ENCODE results near the gene CYGB. TPM values are rescaled to one million over a fixed set of nuclear protein-coding genes. Genes with fewer than 3 reads are reported as not detected.

Gene CYGB
- total RNA-seq, 1 experiment from 2014 or later = 0.56 TPM

GRCh38 chr17:76480632-76481031, 56.9 kb downstream of the CYGB start:
- H3K4me3 ChIP-seq (ENCODE audit: low read depth, low read length, poor library complexity, severe bottlenecking) = no peak overlapping the region
- BruUV-seq (replicated peaks) = no TSS peak
- ChIA-PET POLR2A (ENCODE audit: low non-redundant PET) (interaction anchor here (1.0 kb wide), 1 partner anchor 19 kb away, joined by 3 read pairs; no protein-coding TSS in a partner anchor), CTCF (no interaction called here)
- no peak for DNase-seq (ENCODE audit: low spot score)
- intact Hi-C loops (cut with micrococcal nuclease; ENCODE audit: unreplicated experiment) = no loop called here
- H3K36me3 ChIP-seq (ENCODE audit: insufficient read depth, low read length, poor library complexity, severe bottlenecking) = no peaks in the 10 kb centered on the region
- TF ChIP-seq EZH2 (IDR thresholded peaks at IDR 0.05; ENCODE audit: borderline replicate concordance, low read depth, low read length, poor library complexity, severe bottlenecking) (no peak), CTCF (conservative IDR thresholded peaks at IDR 0.05; ENCODE audit: low read depth, low read length) (no peak)
- no peaks in the 10 kb centered on the region for H3K27me3 ChIP-seq (replicated peaks; ENCODE audit: insufficient read depth, low read depth, low read length, poor library complexity)
- H3K4me1 ChIP-seq (ENCODE audit: insufficient read depth, low read length, poor library complexity, severe bottlenecking) = no peaks in the 10 kb centered on the region
- H3K9me3 ChIP-seq (ENCODE audit: low read depth, low read length, poor library complexity, severe bottlenecking) = no peaks in the 10 kb centered on the region
- no peak overlapping the region for H3K27ac ChIP-seq (ENCODE audit: low read depth, low read length, poor library complexity, severe bottlenecking)

GRCh38 chr17:76479515-76480060, 57.9 kb downstream of the CYGB start:
- POLR2A ChIA-PET (ENCODE audit: low non-redundant PET) = no interaction called here
- no peak for DNase-seq (ENCODE audit: low spot score)
- no peaks in the 10 kb centered on the region for H3K27me3 ChIP-seq (replicated peaks; ENCODE audit: insufficient read depth, low read depth, low read length, poor library complexity)
- no peaks in the 10 kb centered on the region for H3K36me3 ChIP-seq (ENCODE audit: insufficient read depth, low read length, poor library complexity, severe bottlenecking)
- CTCF ChIA-PET = no interaction called here
- no peak overlapping the region for H3K27ac ChIP-seq (ENCODE audit: low read depth, low read length, poor library complexity, severe bottlenecking)
- intact Hi-C loops (cut with micrococcal nuclease; ENCODE audit: unreplicated experiment) = no loop called here
- no peak for TF ChIP-seq EZH2 (IDR thresholded peaks at IDR 0.05; ENCODE audit: borderline replicate concordance, low read depth, low read length, poor library complexity, severe bottlenecking)
- no peak for TF ChIP-seq CTCF (conservative IDR thresholded peaks at IDR 0.05; ENCODE audit: low read depth, low read length)
- H3K9me3 ChIP-seq (ENCODE audit: low read depth, low read length, poor library complexity, severe bottlenecking) = no peaks in the 10 kb centered on the region
- BruUV-seq (replicated peaks) = no TSS peak
- no peak overlapping the region for H3K4me3 ChIP-seq (ENCODE audit: low read depth, low read length, poor library complexity, severe bottlenecking)
- H3K4me1 ChIP-seq (ENCODE audit: insufficient read depth, low read length, poor library complexity, severe bottlenecking) = no peaks in the 10 kb centered on the region

GRCh38 chr17:76478730-76479514, 58.6 kb downstream of the CYGB start:
- H3K27ac ChIP-seq (ENCODE audit: low read depth, low read length, poor library complexity, severe bottlenecking) = no peak overlapping the region
- DNase-seq (ENCODE audit: low spot score) = no peak
- no peaks in the 10 kb centered on the region for H3K27me3 ChIP-seq (replicated peaks; ENCODE audit: insufficient read depth, low read depth, low read length, poor library complexity)
- no peaks in the 10 kb centered on the region for H3K36me3 ChIP-seq (ENCODE audit: insufficient read depth, low read length, poor library complexity, severe bottlenecking)
- intact Hi-C loops (cut with micrococcal nuclease; ENCODE audit: unreplicated experiment) = no loop called here
- no peak for TF ChIP-seq EZH2 (IDR thresholded peaks at IDR 0.05; ENCODE audit: borderline replicate concordance, low read depth, low read length, poor library complexity, severe bottlenecking)
- no peak for TF ChIP-seq CTCF (conservative IDR thresholded peaks at IDR 0.05; ENCODE audit: low read depth, low read length)
- H3K9me3 ChIP-seq (ENCODE audit: low read depth, low read length, poor library complexity, severe bottlenecking) = no peaks in the 10 kb centered on the region
- no peak overlapping the region for H3K4me3 ChIP-seq (ENCODE audit: low read depth, low read length, poor library complexity, severe bottlenecking)
- no TSS peak for BruUV-seq (replicated peaks)
- no peaks in the 10 kb centered on the region for H3K4me1 ChIP-seq (ENCODE audit: insufficient read depth, low read length, poor library complexity, severe bottlenecking)
- POLR2A ChIA-PET (ENCODE audit: low non-redundant PET) = no interaction called here
- CTCF ChIA-PET = no interaction called here

All from A673 (cell line).